OCI-LY7 (cell line): ENCODE results near the gene MARS1. TPM values are rescaled to one million over a fixed set of nuclear protein-coding genes. Genes with fewer than 3 reads are reported as not detected.

Experiments used
- BruUV-seq: library from RNA; stranded (reverse); fragments of 400-500 nt; replicated peaks from 2 replicates; lab custom pipeline; 2021; lab: Mats Ljungman, UMichigan
- CTCF ChIA-PET: fragments of 300-600 bp; sonication (Branson Sonifier 250); formaldehyde crosslinking; loops from one replicate; lab custom pipeline; 2022; ENCODE audit warnings: antibody characterized with exemption; ENCODE audit not compliant: unreplicated experiment; lab: Charles Lee
- POLR2A ChIA-PET: fragments of 300-600 bp; sonication (Branson Sonifier 250); formaldehyde crosslinking; loops from one replicate; lab custom pipeline; 2022; ENCODE audit warnings: antibody characterized with exemption; lab: Charles Lee
- DNase-seq: peaks from one replicate; pipeline ENCODE4 v3.0.0-alpha.2; 2015; ENCODE audit warnings: low spot score
- H2AFZ ChIP-seq: fragments of 200-600 bp; sonication (generic), shearing (Covaris generic); 2 replicates; pipeline ENCODE4 v1.6.1; 2014; ENCODE audit warnings: mild to moderate bottlenecking, antibody characterized with exemption, low read length, moderate library complexity
- H3K27ac ChIP-seq: fragments of 200-600 bp; sonication (generic); 2 replicates; pipeline ENCODE4 v1.5.1; 2014; ENCODE audit warnings: mixed run types, low read depth, mild to moderate bottlenecking, moderate library complexity, low read length, inconsistent platforms; ENCODE audit not compliant: poor library complexity, severe bottlenecking
- H3K36me3 ChIP-seq: fragments of 200-600 bp; sonication (generic); 2 replicates; pipeline ENCODE4 v1.6.1; 2014; ENCODE audit warnings: mild to moderate bottlenecking, antibody characterized with exemption, low read length, moderate library complexity, mixed read lengths; ENCODE audit not compliant: insufficient read depth
- H3K4me1 ChIP-seq: fragments of 200-600 bp; sonication (generic); 2 replicates; pipeline ENCODE4 v1.5.1; 2014; ENCODE audit warnings: mild to moderate bottlenecking, low read length; ENCODE audit not compliant: insufficient read depth, poor library complexity, severe bottlenecking
- H3K4me2 ChIP-seq: fragments of 200-600 bp; sonication (generic); 2 replicates; pipeline ENCODE4 v1.6.1; 2014; ENCODE audit warnings: mild to moderate bottlenecking, low read length
- H3K4me3 ChIP-seq: fragments of 200-600 bp; sonication (generic); 2 replicates; pipeline ENCODE4 v1.5.1; 2014; ENCODE audit warnings: mild to moderate bottlenecking, low read depth, low read length; ENCODE audit not compliant: poor library complexity, severe bottlenecking
- H3K79me2 ChIP-seq: fragments of 200-600 bp; sonication (generic); 2 replicates; pipeline ENCODE4 v1.6.1; 2016; ENCODE audit warnings: low read depth, mild to moderate bottlenecking, low read length, moderate library complexity, mixed read lengths; ENCODE audit not compliant: insufficient read depth
- H3K9me2 ChIP-seq: fragments of 200-600 bp; sonication (generic); 2 replicates; pipeline ENCODE4 v1.6.1; 2016; ENCODE audit warnings: mild to moderate bottlenecking, low read length, mixed read lengths; ENCODE audit not compliant: insufficient read depth
- H3K9me3 ChIP-seq: fragments of 200-600 bp; sonication (generic); 2 replicates; pipeline ENCODE4 v1.6.1; 2014; ENCODE audit warnings: mild to moderate bottlenecking, mixed run types, low read length, mixed read lengths
- H4K20me1 ChIP-seq: fragments of 200-600 bp; sonication (generic); 2 replicates; pipeline ENCODE4 v1.6.1; 2014; ENCODE audit warnings: mild to moderate bottlenecking, antibody characterized with exemption, low read length, moderate library complexity, mixed read lengths; ENCODE audit not compliant: insufficient read depth
- EZH2phosphoT487 ChIP-seq: fragments of 200-600 bp; sonication (generic); IDR thresholded peaks from 2 replicates; pipeline ENCODE4 v1.6.1; 2018; ENCODE audit warnings: low read depth, borderline replicate concordance, mild to moderate bottlenecking, mixed run types, antibody characterized with exemption, low read length, moderate library complexity, mixed read lengths
- intact Hi-C: fragments of 100-400 bp; cut with micrococcal nuclease; formaldehyde crosslinking; loops from one replicate; pipeline ENCODE4 v1.10.0; 2022; ENCODE audit not compliant: unreplicated experiment
- total RNA-seq, 2 experiments: library from RNA; depleted of rRNA in 1 of 2; stranded (reverse); fragments of >200 nt in 1 of 2; shearing (Covaris generic) in 1 of 2; gene quantifications; 2 replicates each; pipeline ENCODE4 v1.2.3, GENCODE V29; 2014 to 2022
- TF ChIP-seq, protein P1 (sequence below): fragments of 200-600 bp; sonication (generic); conservative IDR thresholded peaks from 2 replicates; pipeline ENCODE4 v1.5.1; 2014; ENCODE audit warnings: mild to moderate bottlenecking, antibody characterized with exemption, low read length, moderate library complexity, mixed read lengths

The MARS1 gene
- total RNA-seq, 2 experiments from 2014 or later: 272 to 465 TPM

DNA sequence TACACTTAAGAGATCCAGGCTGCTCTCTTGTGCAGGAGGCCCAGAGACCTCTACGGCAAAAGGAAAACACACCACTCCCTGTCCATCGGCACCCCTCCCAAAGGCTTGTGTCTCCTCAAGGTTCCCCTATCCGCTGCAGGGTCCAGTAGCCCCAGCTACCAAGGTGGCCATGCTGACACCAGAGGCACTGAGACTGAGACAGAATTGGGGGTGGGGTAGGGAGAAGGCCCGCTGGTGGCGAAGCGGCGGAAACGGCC, 31.9 kb downstream of the MARS1 start:
- Histone ChIP-seq H4K20me1 (peaks cover 21% of the 10 kb centered on the region), H2AFZ (no peak overlapping the region), H3K4me3 (peak overlapping the region; percentile 84), H3K4me2 (peak overlapping the region; percentile 93), H3K4me1 (peaks cover 44% of the 10 kb centered on the region), H3K9me2 (no peaks in the 10 kb centered on the region), H3K9me3 (no peaks in the 10 kb centered on the region), H3K36me3 (peaks cover 60% of the 10 kb centered on the region), H3K79me2 (peaks cover 40% of the 10 kb centered on the region), H3K27ac (peak overlapping the region; percentile 78)
- intact Hi-C loops: loop anchor here (1.0 to 5.0 kb wide), 4 partner anchors 32 to 279 kb away; partner anchors contain the start of genes CDK4 and GLI1
- no TSS peak for BruUV-seq
- ChIA-PET CTCF (no interaction called here), POLR2A (interaction anchor here (0.9 kb wide), 1 partner anchor 34 kb away, joined by 3 read pairs; no protein-coding TSS in a partner anchor)
- DNase-seq: peak; percentile 47
- TF ChIP-seq, protein P1, sequence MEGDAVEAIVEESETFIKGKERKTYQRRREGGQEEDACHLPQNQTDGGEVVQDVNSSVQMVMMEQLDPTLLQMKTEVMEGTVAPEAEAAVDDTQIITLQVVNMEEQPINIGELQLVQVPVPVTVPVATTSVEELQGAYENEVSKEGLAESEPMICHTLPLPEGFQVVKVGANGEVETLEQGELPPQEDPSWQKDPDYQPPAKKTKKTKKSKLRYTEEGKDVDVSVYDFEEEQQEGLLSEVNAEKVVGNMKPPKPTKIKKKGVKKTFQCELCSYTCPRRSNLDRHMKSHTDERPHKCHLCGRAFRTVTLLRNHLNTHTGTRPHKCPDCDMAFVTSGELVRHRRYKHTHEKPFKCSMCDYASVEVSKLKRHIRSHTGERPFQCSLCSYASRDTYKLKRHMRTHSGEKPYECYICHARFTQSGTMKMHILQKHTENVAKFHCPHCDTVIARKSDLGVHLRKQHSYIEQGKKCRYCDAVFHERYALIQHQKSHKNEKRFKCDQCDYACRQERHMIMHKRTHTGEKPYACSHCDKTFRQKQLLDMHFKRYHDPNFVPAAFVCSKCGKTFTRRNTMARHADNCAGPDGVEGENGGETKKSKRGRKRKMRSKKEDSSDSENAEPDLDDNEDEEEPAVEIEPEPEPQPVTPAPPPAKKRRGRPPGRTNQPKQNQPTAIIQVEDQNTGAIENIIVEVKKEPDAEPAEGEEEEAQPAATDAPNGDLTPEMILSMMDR: no peak
- no peak for TF ChIP-seq EZH2phosphoT487

DNA sequence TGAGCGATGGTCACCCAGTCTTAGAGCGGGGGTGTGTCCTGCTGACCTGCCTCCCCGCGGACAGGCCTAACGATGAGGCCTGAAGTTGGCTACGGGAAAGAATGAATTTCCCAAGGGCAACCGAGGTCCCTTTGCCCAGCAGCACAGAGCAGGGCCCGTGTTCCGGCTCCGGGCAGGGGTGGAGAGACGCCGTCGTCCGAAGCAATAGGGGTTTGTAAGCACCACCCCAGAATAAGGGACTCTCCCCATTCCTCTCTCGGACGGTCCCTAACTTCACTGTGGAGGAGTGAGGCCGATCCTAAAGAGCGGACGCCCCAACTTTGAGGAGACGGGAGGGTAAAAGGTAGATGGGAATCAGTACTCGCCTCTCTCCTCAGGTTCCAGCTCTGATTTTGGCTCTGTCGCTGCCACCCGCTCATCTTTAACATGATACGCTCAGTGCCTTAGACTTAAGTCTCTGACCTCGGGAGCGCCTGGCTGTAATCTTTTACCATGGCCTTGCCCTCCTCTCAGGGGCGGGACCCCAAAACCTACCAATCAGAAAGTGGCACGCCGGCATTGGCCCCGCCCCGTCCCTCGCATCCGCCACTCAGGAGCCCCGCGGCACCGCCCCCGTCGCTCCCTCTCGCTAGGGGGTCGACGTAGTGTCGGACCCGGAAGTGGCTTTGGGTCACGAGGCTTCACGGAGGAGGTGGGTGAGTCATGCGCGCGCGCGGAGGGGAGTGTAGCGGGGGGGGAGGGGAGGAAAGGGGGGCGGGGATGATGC, 32.4 kb downstream of the MARS1 start, which contains the start of gene DDIT3:
Gene DDIT3 (minus strand): TSS at position 462 of the 766 bp plus-strand sequence. CDS start 3,108 bp downstream, outside the sequence.
- intact Hi-C loops: loop anchor here (1.0 to 5.0 kb wide), 4 partner anchors 33 to 279 kb away; partner anchors contain the start of genes CDK4 and GLI1
- Histone ChIP-seq H3K79me2 (peaks cover 44% of the 10 kb centered on the region), H3K9me2 (no peaks in the 10 kb centered on the region), H3K36me3 (peaks cover 60% of the 10 kb centered on the region), H3K27ac (peak within 1 kb of the TSS; percentile 97), H3K4me3 (peak within 1 kb of the TSS; percentile 84), H4K20me1 (peaks cover 22% of the 10 kb centered on the region), H3K4me1 (peaks cover 49% of the 10 kb centered on the region), H3K4me2 (peak within 1 kb of the TSS; percentile 94), H2AFZ (peak within 1 kb of the TSS; percentile 45; the same call in 1 of the 2 replicates), H3K9me3 (no peaks in the 10 kb centered on the region)
- ChIA-PET POLR2A (interaction anchor here (0.9 to 1.2 kb wide), 4 partner anchors 27 to 43 kb away, joined by 3 to 5 read pairs (median 4); partner anchors contain the start of genes ARHGAP9 and DCTN2), CTCF (interaction anchor here (1.0 kb wide), 1 partner anchor 40 kb away, joined by 3 read pairs; no protein-coding TSS in a partner anchor)
- TSS peak; percentile 84 for BruUV-seq
- peak; percentile 100 for DNase-seq
- no peak for TF ChIP-seq EZH2phosphoT487
- TF ChIP-seq, protein P1: no peak
